Fibroblast of pulmonary artery (primary cell): ENCODE measurements around the gene TMEM132E.

Experiments used
- DNase-seq: peaks from one replicate; pipeline ENCODE4 v3.0.0-alpha.2; 2010; ENCODE audit warnings: low read depth
- H3K4me3 ChIP-seq: replicated peaks from 2 replicates; pipeline ENCODE4 v1.5.1; 2011; ENCODE audit warnings: low read depth, mild to moderate bottlenecking, control low read depth, low read length, moderate library complexity
- TF ChIP-seq, protein P1 (sequence below): IDR thresholded peaks from 2 replicates; pipeline ENCODE4 v1.5.1; 2011; ENCODE audit warnings: mild to moderate bottlenecking, control low read depth, low read length, inconsistent platforms; ENCODE audit errors: missing control alignments

TMEM132E gene

DNA sequence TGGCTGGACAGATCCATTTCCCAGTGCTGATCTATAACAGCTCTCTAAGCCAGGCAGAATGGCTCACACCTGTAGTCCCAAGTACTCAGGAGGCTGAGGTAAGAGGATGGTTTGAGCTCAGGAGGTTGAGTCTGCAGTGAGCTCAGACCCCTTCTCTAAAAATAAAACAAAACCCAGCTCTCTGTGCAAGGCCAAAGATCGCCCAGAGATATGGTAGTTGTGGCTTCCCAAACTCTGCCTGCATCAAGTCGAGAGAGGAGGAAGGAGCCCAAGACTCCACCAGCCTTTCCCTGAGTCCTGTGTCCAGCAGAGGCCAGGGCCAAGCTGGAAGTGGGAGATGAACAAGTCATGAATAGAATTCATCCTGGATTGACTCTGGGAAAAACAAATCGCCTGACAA, 88.8 kb downstream of the TMEM132E start:
- no peak for DNase-seq
- TF ChIP-seq, protein P1, sequence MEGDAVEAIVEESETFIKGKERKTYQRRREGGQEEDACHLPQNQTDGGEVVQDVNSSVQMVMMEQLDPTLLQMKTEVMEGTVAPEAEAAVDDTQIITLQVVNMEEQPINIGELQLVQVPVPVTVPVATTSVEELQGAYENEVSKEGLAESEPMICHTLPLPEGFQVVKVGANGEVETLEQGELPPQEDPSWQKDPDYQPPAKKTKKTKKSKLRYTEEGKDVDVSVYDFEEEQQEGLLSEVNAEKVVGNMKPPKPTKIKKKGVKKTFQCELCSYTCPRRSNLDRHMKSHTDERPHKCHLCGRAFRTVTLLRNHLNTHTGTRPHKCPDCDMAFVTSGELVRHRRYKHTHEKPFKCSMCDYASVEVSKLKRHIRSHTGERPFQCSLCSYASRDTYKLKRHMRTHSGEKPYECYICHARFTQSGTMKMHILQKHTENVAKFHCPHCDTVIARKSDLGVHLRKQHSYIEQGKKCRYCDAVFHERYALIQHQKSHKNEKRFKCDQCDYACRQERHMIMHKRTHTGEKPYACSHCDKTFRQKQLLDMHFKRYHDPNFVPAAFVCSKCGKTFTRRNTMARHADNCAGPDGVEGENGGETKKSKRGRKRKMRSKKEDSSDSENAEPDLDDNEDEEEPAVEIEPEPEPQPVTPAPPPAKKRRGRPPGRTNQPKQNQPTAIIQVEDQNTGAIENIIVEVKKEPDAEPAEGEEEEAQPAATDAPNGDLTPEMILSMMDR = no peak
- no peak overlapping the region for H3K4me3 ChIP-seq

DNA sequence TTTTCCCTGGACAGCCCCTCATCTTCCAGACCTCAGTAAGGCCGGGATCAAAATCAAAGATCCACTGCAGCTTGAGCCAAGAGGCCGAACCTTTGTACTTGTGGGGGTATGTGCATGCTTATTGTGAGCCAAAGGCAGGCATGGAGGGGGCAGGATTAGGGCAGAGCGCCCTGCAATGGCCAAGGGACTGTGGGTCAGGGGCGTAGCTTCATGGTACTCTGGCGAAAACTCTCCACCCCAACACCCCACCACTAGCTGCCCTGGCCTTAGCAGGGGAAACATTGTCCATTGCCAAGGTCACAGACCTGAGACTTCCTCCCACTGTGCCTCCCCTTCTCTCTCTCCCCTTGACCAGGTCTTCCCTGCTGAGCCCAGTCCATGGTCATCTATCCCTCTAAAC, 90.1 kb downstream of the TMEM132E start:
- TF ChIP-seq, protein P1 = no peak
- DNase-seq = no peak
- no peak overlapping the region for H3K4me3 ChIP-seq

DNA sequence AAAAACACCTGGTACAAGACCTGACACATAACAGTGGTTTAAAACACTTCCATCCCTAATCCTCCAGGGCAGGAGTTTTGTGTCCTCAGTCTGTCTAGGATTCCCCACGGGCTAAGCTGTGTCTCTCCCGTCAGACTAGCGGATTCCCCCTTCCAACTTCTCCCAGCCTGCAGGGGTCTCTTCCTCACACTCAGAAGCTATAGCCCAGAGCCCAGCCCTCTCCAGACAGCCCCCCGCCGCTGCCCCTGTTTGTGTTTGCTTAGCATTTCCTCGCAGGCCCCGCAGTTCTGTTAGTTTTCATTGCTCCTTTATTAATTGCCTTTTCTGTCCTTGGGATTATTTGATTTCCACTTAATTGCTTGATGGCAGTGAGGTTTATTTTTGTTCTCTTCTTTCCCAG, 91.2 kb downstream of the TMEM132E start:
- TF ChIP-seq, protein P1 = no peak
- DNase-seq = no peak
- H3K4me3 ChIP-seq = no peak overlapping the region

DNA sequence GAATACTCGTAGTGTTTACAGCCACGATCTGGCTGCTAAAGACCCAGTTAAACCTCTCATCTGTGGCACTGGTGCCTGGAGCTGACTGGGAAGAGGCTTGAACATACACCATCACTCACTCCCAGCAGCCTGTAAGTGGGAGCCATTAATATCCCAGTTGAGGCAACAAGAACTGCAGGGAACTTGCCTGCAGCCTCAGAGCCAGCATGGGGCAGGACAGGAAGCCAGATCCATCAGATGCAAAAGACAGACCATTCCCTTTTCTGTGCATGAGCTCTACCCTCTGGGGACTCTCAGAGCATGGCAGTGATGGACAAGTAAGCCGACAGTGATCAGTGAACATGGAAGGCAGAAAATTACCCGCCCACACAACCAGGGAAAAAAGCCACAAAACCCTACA, 91.8 kb downstream of the TMEM132E start:
- H3K4me3 ChIP-seq = no peak overlapping the region
- TF ChIP-seq, protein P1 = no peak

DNA sequence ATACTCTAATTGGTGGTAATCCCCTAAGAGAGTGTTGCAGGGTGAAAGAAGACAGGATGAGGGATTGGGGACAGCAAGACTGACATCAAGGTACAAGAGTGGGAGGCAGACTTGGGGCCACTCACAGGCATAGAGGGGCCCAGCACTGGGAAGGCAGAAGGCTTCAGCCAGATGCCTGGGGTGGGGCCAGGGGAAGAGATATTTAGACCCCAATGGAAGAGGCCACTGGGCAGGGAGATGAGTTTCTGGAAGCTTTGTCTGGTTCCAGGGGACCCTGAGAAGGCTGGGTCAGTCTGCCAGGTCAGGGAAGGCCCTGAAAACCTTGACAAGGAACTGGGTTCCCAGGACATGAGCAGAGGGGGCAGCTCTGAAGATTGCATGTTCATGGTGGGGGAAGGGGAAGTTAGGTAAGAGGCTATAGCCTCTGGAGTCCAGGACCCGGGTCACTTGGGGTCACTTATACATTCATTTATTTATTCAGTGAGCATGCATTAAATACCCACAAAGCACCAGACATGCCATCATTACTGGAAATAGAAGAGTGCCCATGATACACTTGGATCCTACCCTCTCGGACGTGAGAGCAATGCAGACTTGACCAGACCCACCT, 92.9 kb downstream of the TMEM132E start:
- no peak overlapping the region for H3K4me3 ChIP-seq
- TF ChIP-seq, protein P1 = no peak
- DNase-seq = no peak

More for the DNA sequence above, 91.8 kb downstream of the TMEM132E start:
- DNase-seq = no peak

DNA sequence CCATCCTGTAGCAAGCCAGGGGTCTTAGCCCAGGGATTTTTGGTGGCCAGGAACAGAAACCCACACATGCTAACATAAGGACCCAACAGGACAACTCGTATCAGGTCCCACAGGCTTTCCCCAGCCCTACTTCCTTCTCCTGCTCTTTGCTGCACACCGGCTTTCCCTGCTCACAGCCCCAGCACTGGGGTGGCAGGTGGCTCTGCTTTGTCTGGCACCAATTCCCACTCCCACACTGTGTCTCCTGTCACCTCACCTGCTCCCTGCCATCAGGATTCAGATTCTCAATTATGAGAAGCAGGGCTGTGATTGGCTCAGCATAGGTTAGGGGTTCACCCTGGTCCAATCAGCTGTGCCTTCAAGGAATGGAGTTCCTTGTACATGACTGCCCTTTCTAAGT, 94.1 kb downstream of the TMEM132E start:
- TF ChIP-seq, protein P1 = no peak
- no peak for DNase-seq
- no peak overlapping the region for H3K4me3 ChIP-seq

DNA sequence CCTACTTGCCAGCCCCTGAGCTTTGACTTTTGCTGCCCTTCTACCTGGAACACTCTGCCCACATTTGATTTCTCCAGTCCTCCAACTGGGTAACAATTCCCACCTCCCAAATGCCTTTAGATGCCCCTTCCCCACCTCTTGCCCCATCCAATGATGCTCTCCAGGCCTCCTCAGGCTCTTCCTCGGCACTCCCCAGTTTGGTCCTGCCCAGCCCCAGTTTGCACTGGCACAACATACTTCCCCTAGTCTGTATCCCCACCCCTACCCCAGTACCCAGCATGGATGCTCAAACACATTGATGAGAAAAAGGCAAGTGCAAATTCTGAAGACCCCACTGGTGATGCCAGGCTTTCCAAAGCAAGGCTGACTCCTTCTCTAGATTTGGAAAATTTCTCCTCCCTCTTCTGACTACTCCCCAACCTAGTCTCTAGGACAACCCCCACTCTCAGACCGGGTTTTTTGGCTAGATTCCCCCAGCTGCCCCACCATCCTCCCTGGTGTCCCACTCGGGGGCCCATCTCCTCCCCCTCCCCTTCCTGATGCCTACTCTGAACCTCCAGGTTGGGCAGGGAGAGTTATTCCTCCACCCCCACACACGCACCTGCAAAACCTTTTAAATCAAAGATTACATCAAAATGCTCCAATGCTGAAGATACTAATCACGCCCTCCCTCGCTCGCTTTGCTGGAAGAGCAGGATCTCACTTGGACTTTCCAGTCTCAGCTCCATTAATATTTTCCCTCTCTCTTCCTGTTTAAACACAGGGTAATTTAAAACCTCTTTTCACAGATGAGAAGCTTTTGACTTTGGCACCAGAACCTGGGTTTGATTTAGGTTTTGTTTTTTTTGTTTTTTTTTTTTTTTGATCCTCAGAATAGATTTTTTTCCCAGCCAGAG, 94.9 kb downstream of the TMEM132E start:
- no peak overlapping the region for H3K4me3 ChIP-seq
- TF ChIP-seq, protein P1 = no peak
- no peak for DNase-seq
